Measurements from ENCODE around the gene ANTXRL.

GRCh38 chr10:46285300-46285699 lies 1.5 kb upstream of the ANTXRL start:
- no peak for TF ChIP-seq PHF8 (IDR thresholded peaks at IDR 0.05; ENCODE audit: borderline replicate concordance, low read depth)
- no peak for TF ChIP-seq POLR2A (IDR thresholded peaks at IDR 0.05; ENCODE audit: low read length)
- no peak for TF ChIP-seq CTCF (IDR thresholded peaks at IDR 0.05)
- no peak for TF ChIP-seq REST (IDR thresholded peaks at IDR 0.05)
- no peak for TF ChIP-seq ZSCAN20 (CRISPR knock-in tag; IDR thresholded peaks at IDR 0.05)
- no peak for TF ChIP-seq HDAC2 (IDR thresholded peaks at IDR 0.05)
- no peak for TF ChIP-seq RFX5 (IDR thresholded peaks at IDR 0.05)
- no peak for TF ChIP-seq MAX (IDR thresholded peaks at IDR 0.05)
- TF ChIP-seq FOSB (CRISPR knock-in tag; IDR thresholded peaks at IDR 0.05) = no peak
- no peak for TF ChIP-seq MYC (IDR thresholded peaks at IDR 0.05; ENCODE audit: borderline replicate concordance, low read length)
- no peak for TF ChIP-seq ELK1 (IDR thresholded peaks at IDR 0.05; ENCODE audit: low read depth, low read length)
- no peak for TF ChIP-seq SREBF2 (IDR thresholded peaks at IDR 0.05)
- TF ChIP-seq HOXB5 (CRISPR knock-in tag; IDR thresholded peaks at IDR 0.05) = no peak
